HG02885 (cell line): ENCODE results near the gene CDCA4.

Source experiments
- ATAC-seq: cut with Tn5 transposase; IDR thresholded peaks from one replicate; pipeline ENCODE4 v1.9.1; 2021; ENCODE audit warnings: mild to moderate bottlenecking; ENCODE audit not compliant: unreplicated experiment, poor library complexity

The CDCA4 gene

DNA sequence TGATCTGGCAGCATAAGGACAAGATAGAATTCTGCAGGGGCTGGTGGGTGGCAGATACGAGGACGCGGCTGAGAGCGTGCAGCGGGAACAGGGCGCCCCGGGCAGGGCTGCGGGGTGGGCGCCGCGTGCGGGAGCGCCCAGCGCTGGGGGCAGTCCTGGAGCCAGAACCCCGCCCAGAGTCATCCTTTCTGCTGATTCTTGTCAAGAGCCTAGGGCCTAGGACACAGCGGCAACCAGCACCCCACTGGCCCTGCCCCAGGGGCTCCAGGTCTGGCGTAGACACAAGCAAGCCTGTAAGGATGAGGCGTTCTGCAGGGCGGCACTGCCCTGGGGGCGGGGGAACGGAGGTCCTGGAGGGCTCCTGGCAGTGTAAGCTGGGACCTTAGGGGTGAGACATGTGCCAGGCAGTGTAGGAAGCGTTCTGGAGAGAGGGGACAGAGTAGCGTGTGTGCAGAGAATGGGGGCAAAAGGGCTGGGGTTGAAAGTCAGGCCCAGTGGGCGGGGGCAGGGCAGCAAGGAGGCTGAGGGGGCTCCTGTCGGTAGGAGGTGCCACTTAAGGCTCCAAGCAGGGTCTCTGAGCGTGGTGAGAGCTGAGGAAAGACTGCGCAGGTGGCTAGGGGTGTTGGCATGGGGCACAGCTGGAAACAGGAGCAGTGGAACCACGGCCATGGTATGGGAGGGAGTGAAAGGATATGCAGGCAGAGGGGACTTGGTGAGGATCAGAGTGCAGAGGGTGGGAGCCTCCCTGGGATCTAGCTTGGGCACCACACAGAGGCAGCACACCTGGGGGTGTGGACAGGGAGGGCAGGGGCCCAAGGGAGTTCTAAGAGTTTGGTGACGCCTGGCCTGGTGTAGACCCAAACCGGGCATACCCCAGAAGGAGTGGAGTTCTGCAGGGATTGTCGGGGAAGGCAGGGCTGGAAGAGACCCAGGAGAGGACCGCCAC is 41.9 kb downstream of the CDCA4 start:
- ATAC-seq = no peak

DNA sequence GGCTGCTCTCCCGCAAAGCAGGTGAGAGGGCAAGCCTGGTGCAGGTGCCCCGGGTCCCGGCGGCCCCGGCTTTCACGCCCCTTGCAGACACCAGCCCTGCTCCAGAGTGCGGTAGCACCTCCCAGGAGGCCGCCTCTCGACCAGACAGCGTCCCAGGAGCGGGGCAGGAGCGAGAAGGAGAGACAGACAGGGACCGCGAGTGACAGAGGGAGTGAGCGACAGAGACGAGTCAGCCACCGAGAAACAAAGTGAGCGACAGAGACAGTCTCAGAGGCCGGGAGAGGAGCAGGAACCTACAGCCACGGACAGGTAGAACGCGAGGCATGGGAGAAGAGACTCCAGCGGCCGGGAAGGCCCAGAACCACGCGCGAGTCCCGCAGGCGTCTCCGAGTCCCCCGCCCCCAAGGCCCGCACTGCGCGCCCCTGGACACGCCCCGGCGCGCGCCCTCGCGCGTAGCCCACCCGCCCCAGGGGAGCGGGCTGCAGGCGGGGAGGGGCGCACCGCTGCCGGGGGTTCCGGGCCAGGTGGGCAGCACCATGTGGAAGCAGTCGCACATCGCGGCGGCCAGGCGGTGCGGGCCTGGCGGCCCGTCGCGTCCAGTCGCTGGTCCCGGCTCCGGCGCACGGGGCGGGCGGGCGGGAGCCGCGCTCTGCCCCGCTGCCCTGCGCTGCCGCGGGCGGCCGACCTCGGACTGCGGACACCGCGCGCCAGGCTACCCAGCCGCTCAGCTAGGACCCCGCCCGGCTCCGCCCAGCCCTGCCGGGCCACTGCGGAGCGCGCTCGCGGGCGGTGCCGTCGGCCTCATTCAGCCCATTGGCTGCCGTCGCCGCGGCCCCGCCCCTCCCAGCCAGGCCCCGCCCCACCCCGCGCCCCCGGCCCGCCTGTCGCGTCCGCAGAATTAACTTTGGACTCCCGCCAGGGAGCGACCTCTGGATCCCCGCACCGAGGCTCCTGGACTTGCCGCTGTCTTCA is 42.9 kb downstream of the CDCA4 start, which contains the start of gene AHNAK2:
Gene AHNAK2 (minus strand): TSS at position 694 of the 973 bp plus-strand sequence. CDS start 137 bp downstream, at position 557.
- no peak for ATAC-seq

DNA sequence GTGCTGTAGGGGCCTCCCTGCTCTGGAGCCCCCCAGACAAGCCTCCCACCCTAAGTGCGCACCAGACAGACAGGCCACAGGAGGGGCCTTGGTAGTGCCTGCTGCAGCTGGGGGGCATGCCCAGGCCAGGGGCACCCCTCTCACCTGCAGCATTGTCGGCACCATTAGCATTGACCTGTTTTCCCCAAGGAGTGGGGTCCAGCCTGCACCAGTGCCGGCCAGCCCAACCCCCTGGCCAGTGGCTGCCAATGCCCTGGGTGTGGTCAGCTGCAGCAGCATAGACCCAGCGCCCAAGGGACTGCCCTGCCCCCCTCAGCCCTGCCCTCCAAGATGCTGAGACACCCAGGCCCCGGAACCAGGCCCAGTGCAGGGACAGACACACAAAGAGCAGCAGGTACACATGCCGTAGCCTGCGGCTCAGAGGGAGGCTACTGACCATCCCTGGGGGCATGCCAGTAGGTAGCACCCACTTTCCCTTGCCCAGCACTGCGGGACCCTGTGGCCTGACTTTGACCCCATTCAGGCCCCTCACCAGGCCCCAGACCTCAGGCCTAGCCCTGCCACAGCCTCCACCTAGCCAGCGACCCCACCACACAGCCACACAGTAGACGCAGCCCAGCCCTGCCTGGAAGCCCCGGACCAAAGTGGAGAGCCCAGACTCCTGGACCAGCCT is 43.7 kb downstream of the CDCA4 start:
- no peak for ATAC-seq

DNA sequence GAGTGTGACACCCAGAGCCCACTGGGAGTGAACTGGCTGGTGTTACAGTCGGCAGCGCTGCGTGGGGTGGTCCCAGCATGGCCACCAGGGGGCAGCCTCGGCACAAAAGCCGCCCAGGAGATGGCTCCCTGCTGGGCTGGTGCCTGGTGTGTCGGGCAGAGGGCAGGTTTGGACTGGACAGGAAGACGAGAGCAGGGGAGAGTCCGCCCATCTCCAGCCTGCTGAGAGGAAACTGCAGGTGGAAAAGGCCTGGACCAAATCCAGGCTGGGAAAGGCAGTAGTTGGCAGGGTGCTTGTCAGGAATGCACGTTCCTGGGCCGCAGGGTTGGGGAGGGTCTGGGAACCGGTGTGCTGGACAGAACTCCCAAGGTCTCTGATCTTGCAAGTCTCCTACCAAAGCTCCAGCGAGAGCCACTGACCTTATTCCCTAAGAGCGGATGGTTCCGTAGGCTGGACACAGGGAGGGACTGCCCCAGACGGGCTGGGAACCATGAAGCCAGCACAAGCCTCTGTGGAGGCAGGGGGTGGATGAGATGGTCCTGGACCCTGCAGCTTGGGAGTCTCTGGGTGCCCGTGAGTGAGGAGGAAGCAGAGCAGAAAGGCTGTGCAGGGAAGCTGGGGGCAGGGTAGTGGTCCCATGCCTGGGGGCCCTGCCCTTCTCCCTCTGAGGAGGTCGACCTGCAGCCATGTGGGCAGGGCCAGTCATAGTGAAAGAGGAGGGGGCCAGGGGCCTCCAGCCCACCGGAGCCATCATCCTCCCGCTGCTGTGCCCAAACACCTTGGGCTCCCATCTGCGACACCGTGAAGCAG is 44.5 kb downstream of the CDCA4 start:
- ATAC-seq = peak; percentile 58

DNA sequence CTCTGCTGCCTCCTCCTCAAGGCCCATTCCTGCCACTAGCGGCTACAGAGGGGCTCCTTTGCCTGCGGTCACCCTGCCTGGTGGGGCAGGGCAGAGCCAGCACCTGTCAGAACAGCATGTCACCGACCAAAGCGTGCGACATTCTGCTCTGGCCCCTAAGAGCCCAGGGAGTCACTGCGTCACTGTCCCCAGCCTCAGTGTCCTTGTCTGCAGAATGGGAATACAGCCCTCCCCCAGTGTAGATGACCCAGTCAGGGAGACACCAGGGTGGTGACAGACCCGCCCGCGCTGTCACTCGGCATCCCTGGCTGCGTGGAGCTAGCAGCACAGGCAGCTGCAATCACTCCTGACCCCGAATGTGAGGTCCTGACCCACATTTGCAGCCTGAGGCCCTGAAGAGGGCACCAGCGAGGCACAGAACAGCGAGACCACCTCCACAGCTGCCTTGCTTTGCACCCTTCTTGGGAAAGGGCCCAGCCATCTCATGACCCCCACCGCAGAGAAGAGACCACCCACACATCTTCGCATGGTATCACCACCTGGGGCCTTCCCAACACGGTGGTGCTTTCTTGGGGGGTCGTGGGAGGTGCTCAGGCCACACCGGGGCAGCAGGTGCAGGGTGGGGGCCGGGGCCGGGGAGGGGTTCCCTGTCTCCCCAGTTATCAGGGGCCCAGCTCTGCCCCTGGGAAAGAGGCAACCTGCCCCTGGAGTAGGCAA is 45.2 kb downstream of the CDCA4 start:
- ATAC-seq = no peak

DNA sequence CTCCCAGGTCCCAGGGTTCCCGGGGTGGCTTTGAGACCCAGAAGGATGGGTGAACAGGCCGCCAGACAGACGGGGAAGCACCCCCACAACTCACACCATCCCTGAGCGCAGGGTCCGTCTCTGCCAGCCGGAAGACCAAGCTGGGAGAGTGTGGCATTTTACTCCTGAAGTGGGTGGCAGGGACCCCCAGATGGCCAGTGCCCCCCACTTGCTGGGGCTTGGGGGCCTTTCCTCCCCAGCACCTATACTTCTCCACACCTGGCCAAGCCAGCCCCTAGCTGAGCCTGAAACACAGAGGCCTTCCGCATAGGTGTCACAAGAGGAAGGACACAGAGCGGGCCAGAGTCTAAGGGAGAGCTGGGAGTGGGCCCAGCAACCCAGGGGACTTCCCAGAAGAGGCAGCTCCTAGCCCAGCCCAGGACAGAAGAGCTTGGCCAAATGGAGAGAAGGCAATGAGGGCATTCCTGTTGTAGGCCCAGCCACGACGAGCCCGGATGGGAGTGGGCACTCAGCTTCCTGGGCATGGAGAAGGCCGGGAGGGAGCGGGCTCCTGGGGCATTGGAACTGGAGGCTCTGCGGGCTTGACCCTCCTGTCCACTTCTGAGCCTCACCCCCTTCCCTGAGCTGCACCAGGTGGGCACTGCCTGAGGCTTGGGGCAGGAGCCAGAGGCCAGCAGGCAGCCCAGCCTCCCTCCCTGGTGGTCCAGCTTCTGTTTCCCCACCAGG is 46.1 kb downstream of the CDCA4 start:
- no peak for ATAC-seq

DNA sequence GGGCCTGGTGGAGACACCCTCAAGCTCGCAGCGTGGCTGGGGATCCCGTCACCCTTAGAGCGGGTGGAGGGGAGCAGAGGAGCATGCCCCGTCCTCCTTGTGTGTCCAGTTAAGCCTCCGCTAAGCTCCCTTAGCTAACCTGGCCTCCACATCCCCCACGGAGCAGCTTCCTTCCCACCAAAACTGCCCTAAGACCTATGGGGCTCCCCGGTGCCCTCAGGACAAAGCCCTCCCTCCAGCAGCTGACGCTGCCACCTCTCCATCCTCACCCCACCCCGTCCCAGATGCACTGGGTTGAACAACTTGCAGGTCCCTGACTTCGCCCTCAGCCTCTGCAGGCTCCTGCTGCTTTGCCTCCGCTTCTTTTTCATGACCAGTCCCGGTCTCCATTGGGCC is 46.7 kb downstream of the CDCA4 start:
- no peak for ATAC-seq

DNA sequence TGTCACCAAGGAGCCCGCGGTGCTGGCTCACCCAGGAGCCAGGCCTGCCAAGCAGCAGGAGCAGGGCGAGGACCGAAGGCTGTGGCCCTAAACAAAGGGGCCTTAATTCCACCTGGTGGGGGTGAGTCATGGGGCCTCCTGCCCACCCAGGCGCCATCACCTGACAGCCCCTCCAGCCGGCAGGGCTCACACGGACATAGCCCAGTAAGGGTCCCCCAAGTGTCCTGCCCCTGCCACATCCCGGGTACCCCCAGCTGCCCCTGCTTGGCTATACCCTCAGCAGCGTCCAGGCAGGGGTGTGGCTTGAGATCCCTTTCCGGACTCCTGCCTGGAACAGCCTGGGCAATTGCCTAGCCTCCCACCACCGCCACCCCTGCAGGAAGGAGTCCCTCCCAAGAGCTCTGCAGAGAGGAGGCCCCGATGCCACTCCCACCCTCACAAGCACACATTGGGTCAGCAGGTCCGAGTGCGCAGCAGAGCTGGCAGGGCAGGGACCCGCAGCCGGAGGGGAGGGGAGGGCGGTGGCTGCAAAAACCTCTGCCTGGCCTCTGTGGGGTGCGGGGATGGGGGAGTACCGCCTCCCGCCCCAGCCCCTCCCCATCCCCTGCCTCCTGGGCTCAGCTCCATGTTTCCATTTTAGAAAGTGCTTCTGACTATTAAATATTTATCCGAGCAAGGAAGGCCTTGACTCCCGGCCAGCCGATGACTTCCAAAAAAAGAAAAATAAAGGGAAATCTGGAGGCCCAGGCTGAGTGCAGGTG is 47.3 kb downstream of the CDCA4 start:
- ATAC-seq = no peak

DNA sequence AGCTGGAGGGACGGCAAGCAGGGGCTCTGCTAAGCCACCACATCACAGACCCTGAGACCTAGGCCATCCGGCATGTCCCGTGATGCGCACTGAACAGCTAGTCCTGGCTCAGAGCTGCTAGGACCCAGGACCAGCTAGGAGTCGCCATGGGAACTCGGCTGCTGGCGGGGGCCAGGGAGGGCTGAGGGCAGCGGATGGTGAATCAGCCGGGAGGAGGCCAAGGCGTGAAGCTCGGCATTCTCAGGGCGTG is 47.8 kb downstream of the CDCA4 start:
- no peak for ATAC-seq

DNA sequence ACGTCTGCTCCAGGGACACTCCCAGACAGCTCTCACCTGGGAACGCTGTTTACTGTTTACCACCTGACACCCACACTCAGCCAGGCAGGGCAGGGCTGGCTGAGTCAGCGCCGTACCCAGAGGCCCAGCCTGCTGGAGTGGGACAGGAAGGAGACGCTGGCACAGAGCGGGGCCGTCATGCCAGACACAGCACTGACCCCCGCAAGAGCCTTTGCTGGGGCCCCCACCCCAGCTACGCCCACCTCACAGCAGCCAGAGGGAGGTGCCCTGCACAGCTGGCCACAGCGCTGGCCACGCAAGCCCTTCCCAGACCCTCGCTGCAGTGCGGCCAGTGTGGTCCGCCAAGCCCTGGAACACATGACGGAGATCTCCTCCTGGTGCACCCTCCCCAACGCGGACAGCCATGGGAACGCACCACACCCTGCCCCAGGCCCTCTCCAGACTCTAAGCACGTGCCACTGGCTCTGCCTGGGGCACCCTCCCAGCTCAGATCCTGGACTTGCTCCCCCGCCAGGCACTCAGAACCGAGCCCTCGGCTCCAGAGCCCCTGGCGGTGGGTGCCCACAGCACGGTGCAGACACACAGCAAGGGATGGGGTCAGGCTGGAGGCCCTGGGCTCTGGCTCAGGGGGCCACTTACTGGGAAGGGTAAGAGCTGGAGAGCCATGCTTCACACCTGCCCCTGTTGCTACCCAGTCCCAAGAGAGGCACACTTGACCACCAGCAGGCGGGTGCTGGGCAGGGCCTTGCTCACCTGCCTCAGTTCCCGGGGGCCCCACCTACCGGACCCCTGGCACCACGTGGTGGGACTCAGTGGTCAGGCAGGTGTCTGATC is 48.4 kb downstream of the CDCA4 start:
- no peak for ATAC-seq

DNA sequence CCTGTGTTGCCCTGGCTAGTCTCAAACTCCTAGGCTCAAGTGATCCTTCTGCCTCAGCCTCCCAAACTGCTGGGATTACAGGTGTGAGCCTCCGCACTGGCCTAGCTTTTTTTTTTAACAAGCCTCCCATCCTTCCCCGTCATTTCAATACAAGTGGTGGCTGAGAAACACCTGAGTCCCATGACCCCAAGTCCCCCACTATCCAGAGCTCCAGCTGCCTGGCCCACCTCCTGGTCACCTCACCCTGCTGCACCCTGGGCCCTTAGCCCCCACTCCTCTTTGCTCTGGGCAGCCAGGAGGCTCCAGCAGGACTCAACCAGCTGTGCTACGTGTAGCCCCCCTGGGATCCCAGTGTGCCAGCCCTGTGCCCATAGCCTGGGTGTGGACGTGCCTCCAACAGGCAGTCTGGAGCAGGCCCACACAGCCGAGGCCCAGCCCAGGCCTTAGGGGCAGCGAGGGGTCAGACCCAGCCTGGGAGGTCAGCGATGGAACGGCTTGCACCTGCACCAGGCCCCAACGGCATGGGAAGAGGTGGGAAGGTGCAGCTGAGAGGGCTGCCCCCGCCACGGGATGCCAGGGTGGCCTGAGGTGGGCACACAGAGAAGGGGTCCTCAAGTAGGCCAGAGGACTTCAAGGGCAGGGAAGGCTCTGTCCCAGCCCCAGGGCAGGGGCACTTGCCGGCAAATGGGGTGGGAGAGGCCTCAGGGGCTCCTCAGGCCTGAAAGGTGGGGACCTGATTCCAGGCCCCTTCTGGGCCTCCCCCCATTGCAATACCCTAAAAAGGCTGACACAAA is 49.2 kb downstream of the CDCA4 start:
- ATAC-seq = no peak

DNA sequence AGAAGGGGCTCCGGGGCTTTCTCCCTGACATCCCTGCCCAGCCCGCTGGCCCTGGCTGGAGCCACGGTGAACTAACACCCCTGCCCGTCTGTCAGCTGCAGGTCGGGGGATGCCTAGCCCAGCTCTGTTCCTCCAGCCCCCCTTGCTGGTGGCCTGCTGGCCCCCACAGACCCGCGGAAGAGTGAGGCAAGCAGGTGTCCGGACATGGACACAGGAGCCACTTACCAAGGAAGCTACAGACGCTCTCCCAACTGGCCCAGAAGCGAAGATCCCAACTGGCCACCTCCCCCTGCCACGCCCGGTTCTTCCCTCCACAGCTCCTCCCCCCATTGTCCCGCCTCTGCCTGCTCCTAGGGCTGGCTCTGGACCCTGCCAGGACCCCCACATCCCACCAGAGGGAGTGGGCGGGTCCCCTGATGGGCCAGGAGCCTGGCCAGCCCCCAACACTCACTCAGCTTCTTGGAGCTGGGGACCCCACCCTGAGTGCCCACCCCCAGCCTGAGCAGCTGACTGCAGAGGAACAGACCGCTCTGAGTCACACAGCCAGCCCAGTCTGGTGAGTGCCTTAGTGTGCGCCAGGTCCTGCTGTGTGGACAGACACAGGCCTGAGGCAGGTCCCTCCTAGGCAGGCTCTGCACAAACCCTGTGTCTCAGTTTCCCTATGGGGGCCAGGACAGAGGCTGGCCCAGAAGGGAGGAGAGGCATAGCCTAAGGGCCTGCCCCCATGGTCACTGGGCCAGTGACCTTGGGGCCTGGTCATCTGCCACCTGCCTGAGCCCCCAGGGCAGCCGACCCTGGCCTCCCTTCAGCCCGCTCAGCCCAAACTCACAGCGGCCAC is 50.4 kb downstream of the CDCA4 start:
- ATAC-seq = no peak

DNA sequence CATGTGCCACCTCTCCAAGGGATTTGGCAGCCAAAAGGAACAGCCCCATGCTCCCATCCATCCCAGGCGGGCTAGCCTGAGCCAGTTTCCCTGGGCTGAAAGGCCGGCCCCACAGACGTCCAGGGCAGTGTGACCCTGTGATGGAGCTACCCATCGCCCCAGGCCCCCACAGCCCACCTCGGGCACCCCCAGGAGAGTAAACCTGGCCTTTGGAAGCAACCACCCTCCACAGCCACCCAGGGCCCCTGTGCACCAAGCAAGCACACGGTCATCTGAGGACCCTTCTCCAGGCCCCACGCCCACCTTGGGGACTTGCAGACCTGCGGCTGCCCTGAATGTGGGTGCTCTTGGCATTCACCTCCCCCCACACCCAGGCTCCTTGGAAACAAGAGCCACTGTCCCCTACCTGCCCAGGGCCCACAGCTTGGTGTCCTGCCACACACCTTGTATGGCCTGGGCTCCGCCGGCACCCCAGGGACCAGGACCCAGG is 51.1 kb downstream of the CDCA4 start:
- no peak for ATAC-seq

DNA sequence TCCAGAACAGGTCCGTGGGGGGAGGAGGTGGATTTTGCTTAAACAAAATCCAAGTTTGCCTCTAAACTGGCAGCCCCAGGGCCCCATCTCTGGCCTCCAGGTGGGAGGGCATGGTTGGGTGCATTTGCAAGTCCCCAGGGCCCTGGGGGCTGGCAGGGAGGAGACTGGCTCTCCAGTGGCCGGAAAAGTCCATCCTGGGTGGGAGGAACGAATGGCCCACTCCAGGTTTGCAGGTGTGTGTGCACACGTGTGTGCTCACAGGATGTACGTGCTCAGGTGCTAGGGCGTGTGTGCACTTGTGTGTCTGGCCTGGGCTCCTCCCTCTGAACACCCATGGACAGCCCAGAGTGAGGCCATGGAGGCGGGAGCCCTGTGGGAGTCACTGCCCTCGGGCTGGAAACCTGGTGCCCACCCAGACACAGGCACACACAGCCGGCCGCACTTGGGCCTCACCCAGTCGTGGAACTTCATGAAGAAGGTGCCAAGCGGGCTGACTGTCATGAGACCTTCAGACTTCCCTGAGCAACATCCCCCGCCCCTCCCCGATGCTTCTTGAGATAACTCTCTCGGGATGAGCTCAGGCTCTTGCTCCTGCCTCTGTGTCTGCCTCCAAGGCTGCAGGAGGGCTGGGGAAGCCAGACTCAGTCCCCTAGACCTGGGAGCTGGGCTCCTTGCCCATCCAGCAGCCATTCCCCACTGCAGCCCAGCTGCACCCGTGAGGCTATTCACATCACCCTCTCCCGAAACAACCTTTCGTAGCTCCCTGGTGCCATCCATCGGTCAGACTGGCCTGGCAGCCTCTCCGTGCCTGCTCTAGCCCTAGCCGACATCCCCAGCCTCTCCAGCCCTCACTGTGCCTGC is 52.1 kb downstream of the CDCA4 start:
- ATAC-seq = no peak
